ENCODE measurements around the gene PON3.
A peak's percentile ranks its signal among the peaks of the same experiment; 100 is the strongest.

PON3 gene

GRCh38 chr7:95342642-95343307 is 53.4 kb downstream of the PON3 start:
- DNase-seq: no peak

GRCh38 chr7:95342029-95342428 is 54.1 kb downstream of the PON3 start:
- DNase-seq: no peak

DNA sequence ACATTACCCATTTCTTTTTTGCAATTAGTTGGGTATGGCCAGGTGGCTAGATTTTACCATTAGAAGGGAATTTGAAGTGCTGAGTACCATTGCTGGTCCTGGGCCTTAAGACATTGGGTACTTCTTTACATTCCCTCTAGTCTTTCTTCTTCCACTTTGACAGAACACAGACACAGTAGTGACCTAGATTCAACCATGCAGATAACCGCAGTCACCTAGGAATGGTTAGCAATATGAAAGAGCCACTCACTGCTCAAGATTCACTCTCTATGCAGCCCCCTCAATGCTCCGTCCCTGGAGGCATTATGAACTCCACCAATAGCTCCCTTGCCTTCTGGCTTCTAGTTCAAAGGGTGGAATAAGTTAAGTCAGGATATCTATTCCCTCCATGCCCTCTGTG is 55.7 kb downstream of the PON3 start:
- no peak for DNase-seq

GRCh38 chr7:95338832-95339231 is 57.3 kb downstream of the PON3 start:
- no peak for DNase-seq

- DNase-seq: no peak
These were observed 61.1 kb downstream of the PON3 start for GRCh38 chr7:95335093-95335492.

DNA sequence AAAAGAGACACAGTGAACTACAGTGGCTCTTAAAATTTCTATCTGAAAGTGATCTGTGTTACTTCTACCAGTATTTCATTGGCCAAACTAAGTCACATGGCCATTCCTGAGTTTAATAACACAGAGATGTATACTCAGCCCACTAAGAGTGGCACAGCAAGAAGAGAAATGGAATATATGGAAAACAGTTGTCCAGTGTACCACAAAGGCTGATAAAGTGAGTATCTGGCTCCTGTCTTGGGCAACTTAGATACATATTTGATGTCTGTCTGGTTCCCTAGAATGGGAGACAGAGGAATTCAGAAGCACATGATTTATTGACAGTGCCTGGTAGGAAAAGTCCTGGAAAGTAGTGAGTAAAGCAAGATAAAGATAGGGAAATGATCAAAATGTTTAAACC is 61.7 kb downstream of the PON3 start:
- no peak for DNase-seq

GRCh38 chr7:95330961-95331337 is 65.2 kb downstream of the PON3 start:
- no peak for DNase-seq

GRCh38 chr7:95330204-95330960 is 65.8 kb downstream of the PON3 start:
- DNase-seq: peak in 4 of 56 donors; percentile 3 to 26 (median 4)

- no peak for DNase-seq
These were observed 68.8 kb downstream of the PON3 start for GRCh38 chr7:95327356-95327755.

GRCh38 chr7:95324431-95324830 is 71.7 kb downstream of the PON3 start, which contains the start of gene PON1:
Gene PON1, minus strand, starts transcription at chr7:95324532. Its CDS starts 57 bp downstream, at chr7:95324475.
- no peak for DNase-seq

GRCh38 chr7:95323410-95324129 is 72.6 kb downstream of the PON3 start:
- no peak for DNase-seq

- no peak for DNase-seq
These were observed 73.3 kb downstream of the PON3 start for GRCh38 chr7:95322854-95323253.

- DNase-seq: no peak
These were observed 73.8 kb downstream of the PON3 start for GRCh38 chr7:95322396-95322795.

- DNase-seq: no peak
These were observed 74.5 kb downstream of the PON3 start for GRCh38 chr7:95321720-95322119.

DNA sequence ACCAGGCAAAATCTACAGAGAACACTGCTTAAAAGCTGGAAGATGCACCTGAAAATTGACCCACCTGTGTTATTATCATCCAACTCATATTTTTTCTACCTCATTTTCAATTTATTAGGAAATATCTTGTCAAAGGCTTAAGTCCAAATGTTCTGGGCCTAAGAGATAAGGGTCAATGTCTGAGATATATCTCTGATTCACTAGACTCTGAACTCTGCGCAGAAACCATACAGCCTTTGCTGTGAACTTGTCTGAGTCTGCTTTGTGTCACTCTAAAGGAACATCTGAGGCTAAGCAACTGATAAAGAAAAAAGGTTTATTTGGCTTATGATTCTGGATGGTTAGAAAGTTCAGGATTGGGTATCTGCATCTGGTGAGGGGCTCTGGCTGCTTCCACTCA is 75.5 kb downstream of the PON3 start:
- DNase-seq: no peak

- no peak for DNase-seq
These were observed 76.6 kb downstream of the PON3 start for GRCh38 chr7:95319570-95319969.

- no peak for DNase-seq
These were observed 77.6 kb downstream of the PON3 start for GRCh38 chr7:95318501-95319100.

- DNase-seq: no peak
These were observed 78.2 kb downstream of the PON3 start for GRCh38 chr7:95317966-95318365.

DNA sequence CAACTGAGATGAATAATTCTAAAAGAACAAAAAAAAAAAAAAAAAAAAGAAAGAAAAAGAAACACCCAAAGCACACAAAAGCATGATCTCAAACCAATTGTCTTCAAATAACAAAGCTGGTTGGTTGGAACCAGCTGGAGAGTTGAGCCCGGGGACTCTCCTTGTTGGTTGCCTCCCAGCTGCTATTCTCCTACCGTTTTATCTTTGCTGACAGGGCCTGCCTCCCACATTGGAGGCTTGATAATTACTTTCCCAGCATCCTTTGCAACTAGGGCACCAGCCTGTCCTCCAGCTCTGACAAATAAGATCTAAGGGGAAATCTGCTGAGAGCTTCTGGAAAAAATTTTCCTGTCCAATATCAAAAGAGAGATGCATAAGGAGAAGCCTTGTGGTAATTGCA is 78.6 kb downstream of the PON3 start:
- DNase-seq: no peak

DNA sequence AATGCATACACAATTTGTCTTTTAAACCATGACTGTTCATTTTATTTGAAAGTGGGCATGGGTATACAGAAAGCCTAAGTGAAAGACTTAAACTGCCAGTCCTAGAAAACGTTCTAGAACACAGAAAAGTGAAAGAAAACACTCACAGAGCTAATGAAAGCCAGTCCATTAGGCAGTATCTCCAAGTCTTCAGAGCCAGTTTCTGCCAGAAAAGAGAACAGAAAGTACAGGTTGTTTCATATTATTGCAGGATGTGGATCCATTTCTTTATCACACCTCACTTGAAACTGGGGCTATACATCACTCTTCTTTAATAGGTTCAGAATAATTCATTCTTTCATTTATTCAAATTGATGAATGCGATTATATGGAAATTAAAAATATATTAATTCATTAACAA is 79.6 kb downstream of the PON3 start:
- no peak for DNase-seq

- no peak for DNase-seq
These were observed 83.6 kb downstream of the PON3 start for GRCh38 chr7:95312561-95312960.

- no peak for DNase-seq
These were observed 84.8 kb downstream of the PON3 start for GRCh38 chr7:95311389-95311788.

All from amygdala (tissue), 56 donors.